Stomach smooth muscle (tissue), 2 donors: Measurements from ENCODE around the gene C2orf92.
"Not testable (repeated sequence)": the region's sequence is repeated elsewhere in the genome, so short reads cannot be mapped to it uniquely, and the experiment has no call there.

ENCODE experiments used
- H3K27ac ChIP-seq: one replicate; pipeline ENCODE4 v1.7.0; 2013; ENCODE audit warnings: mild to moderate bottlenecking, low read length, inconsistent platforms
- H3K27me3 ChIP-seq, 2 donors: one replicate each; pipeline ENCODE4 v1.7.0; 2013; ENCODE audit warnings: low read length in 2 of 2; ENCODE audit not compliant: insufficient read depth in 2 of 2, control insufficient read depth in 1 of 2
- H3K36me3 ChIP-seq, 2 donors: one replicate each; pipeline ENCODE4 v1.7.0; 2013; ENCODE audit warnings: low read length in 2 of 2; ENCODE audit not compliant: control insufficient read depth in 2 of 2, insufficient read depth in 2 of 2
- H3K4me1 ChIP-seq: one replicate; pipeline ENCODE4 v1.7.0; 2013; ENCODE audit warnings: low read length; ENCODE audit not compliant: control insufficient read depth, insufficient read depth
- H3K4me3 ChIP-seq, 2 donors: one replicate each; pipeline ENCODE4 v1.7.0; 2013; ENCODE audit warnings: low read length in 2 of 2
- H3K9ac ChIP-seq, 2 donors: one replicate each; pipeline ENCODE4 v1.7.0; 2013; ENCODE audit warnings: low read length in 2 of 2, mild to moderate bottlenecking in 1 of 2
- H3K9me3 ChIP-seq, 2 donors: one replicate each; pipeline ENCODE4 v1.7.0; 2013; ENCODE audit warnings: low read length in 2 of 2; ENCODE audit not compliant: control insufficient read depth in 2 of 2
- donor health status: healthy.
- donor health status: Pancreatic carcinoma.

Gene C2orf92

GRCh38 chr2:97707362-97708047 lies 38.0 kb downstream of the C2orf92 start:
- H3K36me3 ChIP-seq = no peaks in the 10 kb centered on the region
- no peak overlapping the region for H3K4me3 ChIP-seq
- peaks cover 0 to 6% of the 10 kb centered on the region in 2 donors for H3K27me3 ChIP-seq
- no peak overlapping the region for H3K9ac ChIP-seq
- H3K27ac ChIP-seq = no peak overlapping the region
- no peaks in the 10 kb centered on the region for H3K4me1 ChIP-seq
- no peaks in the 10 kb centered on the region for H3K9me3 ChIP-seq

- no peaks in the 10 kb centered on the region for H3K4me1 ChIP-seq
- no peaks in the 10 kb centered on the region for H3K9me3 ChIP-seq
- no peak overlapping the region for H3K27ac ChIP-seq
These were observed 38.5 kb downstream of the C2orf92 start for GRCh38 chr2:97708048-97708380.

GRCh38 chr2:97708608-97709007 lies 39.1 kb downstream of the C2orf92 start:
- H3K4me1 ChIP-seq = no peaks in the 10 kb centered on the region
- no peak overlapping the region for H3K9ac ChIP-seq
- no peaks in the 10 kb centered on the region for H3K36me3 ChIP-seq
- H3K9me3 ChIP-seq = no peaks in the 10 kb centered on the region
- no peak overlapping the region for H3K27ac ChIP-seq
- no peak overlapping the region for H3K4me3 ChIP-seq
- H3K27me3 ChIP-seq = peaks cover 0 to 6% of the 10 kb centered on the region in 2 donors

More at GRCh38 chr2:97708048-97708380, 38.5 kb downstream of the C2orf92 start:
- H3K9ac ChIP-seq = no peak overlapping the region
- peaks cover 0 to 6% of the 10 kb centered on the region in 2 donors for H3K27me3 ChIP-seq
- no peaks in the 10 kb centered on the region for H3K36me3 ChIP-seq
- no peak overlapping the region for H3K4me3 ChIP-seq

- H3K4me3 ChIP-seq = no peak overlapping the region
- H3K4me1 ChIP-seq = no peaks in the 10 kb centered on the region
- no peaks in the 10 kb centered on the region for H3K9me3 ChIP-seq
- H3K36me3 ChIP-seq = no peaks in the 10 kb centered on the region
- no peak overlapping the region for H3K9ac ChIP-seq
- H3K27me3 ChIP-seq = peaks cover 0 to 6% of the 10 kb centered on the region in 2 donors
- H3K27ac ChIP-seq = no peak overlapping the region
These were observed 41.8 kb downstream of the C2orf92 start for GRCh38 chr2:97711394-97711711.

- H3K9ac ChIP-seq, H3K4me1 ChIP-seq, H3K4me3 ChIP-seq, H3K27me3 ChIP-seq, H3K36me3 ChIP-seq, H3K9me3 ChIP-seq, H3K27ac ChIP-seq: not testable (repeated sequence)
These were observed 42.7 kb downstream of the C2orf92 start for GRCh38 chr2:97712175-97712574.

- Histone ChIP-seq H3K27me3 (peaks cover 0 to 6% of the 10 kb centered on the region in 2 donors), H3K4me3 (no peak overlapping the region), H3K36me3 (no peaks in the 10 kb centered on the region), H3K9me3 (no peaks in the 10 kb centered on the region), H3K9ac (no peak overlapping the region), H3K4me1 (no peaks in the 10 kb centered on the region), H3K27ac (no peak overlapping the region)
These were observed 43.3 kb downstream of the C2orf92 start for GRCh38 chr2:97712693-97713295.

- Histone ChIP-seq H3K36me3 (no peaks in the 10 kb centered on the region), H3K27ac (no peak within 1 kb of the TSS), H3K4me3 (no peak within 1 kb of the TSS), H3K9me3 (no peaks in the 10 kb centered on the region), H3K9ac (no peak within 1 kb of the TSS), H3K4me1 (no peaks in the 10 kb centered on the region), H3K27me3 (peaks cover 0 to 6% of the 10 kb centered on the region in 2 donors)
These were observed 44.0 kb downstream of the C2orf92 start, which contains the start of gene ZAP70 for GRCh38 chr2:97713296-97714083. TSS of gene ZAP70 (plus strand) at chr2:97713576. CDS start at chr2:97724037, 10,461 bp downstream.

- Histone ChIP-seq H3K9me3 (no peaks in the 10 kb centered on the region), H3K27ac (no peak overlapping the region), H3K4me1 (no peaks in the 10 kb centered on the region), H3K9ac (no peak overlapping the region), H3K27me3 (peaks cover 0 to 3% of the 10 kb centered on the region in 2 donors), H3K36me3 (no peaks in the 10 kb centered on the region), H3K4me3 (no peak overlapping the region)
These were observed 44.8 kb downstream of the C2orf92 start for GRCh38 chr2:97714084-97714949.

GRCh38 chr2:97714950-97715652 lies 45.6 kb downstream of the C2orf92 start:
- Histone ChIP-seq H3K4me1 (no peaks in the 10 kb centered on the region), H3K4me3 (no peak overlapping the region), H3K9me3 (no peaks in the 10 kb centered on the region), H3K27ac (no peak overlapping the region), H3K27me3 (no peaks in the 10 kb centered on the region), H3K9ac (no peak overlapping the region), H3K36me3 (no peaks in the 10 kb centered on the region)
